Hepatocyte (in vitro differentiated cells): ENCODE results near the gene CENPQ.

Experiments
- CTCF ChIP-seq: fragments of 200-600 bp; sonication (generic); IDR thresholded peaks from 2 replicates; pipeline ENCODE4 v1.5.1; 2016; ENCODE audit warnings: antibody characterized with exemption, mild to moderate bottlenecking; ENCODE audit not compliant: poor library complexity
- EZH2 ChIP-seq: fragments of 200-600 bp; sonication (generic); IDR thresholded peaks from 2 replicates; pipeline ENCODE4 v1.6.1; 2016; ENCODE audit warnings: antibody characterized with exemption, mild to moderate bottlenecking, borderline replicate concordance

- TF ChIP-seq CTCF (peak; percentile 54), EZH2 (no peak)
Measured at GRCh38 chr6:49453221-49453620, 9.9 kb upstream of the CENPQ start.
